Kidney glomerular epithelial cell (primary cell): ENCODE measurements around the gene KCNT1.

Experiments used
- DNase-seq: peaks from one replicate; lab custom pipeline; 2025; lab: John Stamatoyannopoulos, UW

Gene KCNT1

GRCh38 chr9:135700525-135700924 lies 1.5 kb upstream of the KCNT1 start:
- no peak for DNase-seq

DNA sequence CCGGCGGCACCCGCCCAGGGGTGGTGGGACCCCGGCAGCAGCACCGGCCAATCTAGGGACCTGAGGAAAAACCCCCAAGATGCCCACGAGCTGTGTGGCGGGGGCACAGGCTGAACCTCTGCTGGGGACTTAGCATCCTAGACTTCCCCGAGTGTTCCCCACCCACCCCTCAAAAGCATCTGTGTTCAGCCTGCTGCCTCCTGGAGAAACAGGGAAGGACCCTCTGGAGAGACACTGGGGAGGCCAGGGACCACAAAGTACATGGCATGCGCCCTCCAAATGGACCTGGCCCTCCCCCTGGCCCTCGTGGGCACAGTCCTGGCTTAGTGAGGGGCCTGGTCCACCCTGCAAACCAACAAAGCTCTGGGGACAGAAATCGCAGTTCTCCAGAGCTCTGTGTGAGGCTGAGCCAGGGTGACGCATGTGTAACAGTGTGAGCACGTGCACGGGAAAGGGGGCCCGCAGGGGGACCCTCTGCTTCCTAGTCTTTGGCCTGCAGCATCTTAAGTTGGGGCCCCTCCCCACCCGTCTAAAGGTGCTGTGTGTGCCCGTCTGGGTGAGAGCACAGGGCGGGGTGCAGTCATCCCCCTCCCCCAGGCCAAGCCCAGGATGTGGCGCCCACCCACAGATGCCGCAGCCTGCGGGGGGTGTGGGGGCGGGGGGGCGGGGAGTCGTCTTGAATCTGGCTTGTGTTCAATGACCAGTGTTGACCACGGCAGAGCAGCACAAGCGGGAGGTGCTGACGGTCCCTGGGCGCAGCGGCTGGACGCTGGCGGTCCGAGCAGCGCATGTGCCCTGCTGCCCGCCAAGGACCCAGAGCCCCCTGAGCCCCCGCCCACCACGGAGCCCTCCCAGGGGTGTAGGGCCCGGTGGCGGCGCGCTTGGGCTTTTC lies 672 bp upstream of the KCNT1 start:
- no peak for DNase-seq

GRCh38 chr9:135703726-135704125 lies 1.7 kb downstream of the KCNT1 start:
- no peak for DNase-seq

DNA sequence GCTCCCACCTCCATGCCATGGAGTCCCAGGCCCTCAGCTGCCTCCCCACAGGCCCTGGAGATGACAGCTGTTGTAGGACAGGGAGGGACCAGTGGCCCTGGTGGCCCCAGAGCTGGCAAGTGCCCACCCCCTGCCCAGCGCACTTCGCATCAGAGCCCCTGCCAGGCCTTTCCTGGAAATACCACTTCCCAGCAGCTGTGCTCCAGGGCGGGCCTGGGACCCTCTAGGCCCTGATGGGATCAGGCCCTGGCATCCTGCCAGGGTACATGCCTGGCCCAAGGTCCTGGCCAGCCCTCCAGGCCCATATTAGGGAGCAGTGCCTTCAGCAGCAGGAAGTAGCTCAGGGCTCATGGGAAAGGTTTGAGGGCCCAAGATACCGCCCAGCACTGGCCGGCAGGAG lies 2.5 kb downstream of the KCNT1 start:
- DNase-seq = no peak

DNA sequence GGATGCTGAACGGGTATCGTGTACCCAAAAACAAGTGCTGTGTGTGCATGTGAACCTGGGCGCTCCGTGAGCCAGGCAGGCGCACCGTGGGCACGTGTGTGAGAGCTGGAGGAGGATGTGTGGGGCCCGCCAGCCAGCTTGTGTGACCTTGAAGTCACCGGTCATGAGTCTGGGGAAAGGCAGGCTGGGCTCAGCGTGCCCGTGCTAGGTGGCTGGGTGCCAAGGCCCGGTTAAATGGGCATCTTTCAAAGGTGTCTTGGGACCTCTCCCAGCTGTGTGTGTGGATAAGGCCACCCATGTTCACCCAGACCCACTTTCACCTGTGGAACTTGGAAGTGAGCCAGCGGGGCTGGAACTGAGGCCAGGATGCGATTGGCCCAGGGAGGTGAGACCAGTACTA lies 3.4 kb downstream of the KCNT1 start:
- no peak for DNase-seq

DNA sequence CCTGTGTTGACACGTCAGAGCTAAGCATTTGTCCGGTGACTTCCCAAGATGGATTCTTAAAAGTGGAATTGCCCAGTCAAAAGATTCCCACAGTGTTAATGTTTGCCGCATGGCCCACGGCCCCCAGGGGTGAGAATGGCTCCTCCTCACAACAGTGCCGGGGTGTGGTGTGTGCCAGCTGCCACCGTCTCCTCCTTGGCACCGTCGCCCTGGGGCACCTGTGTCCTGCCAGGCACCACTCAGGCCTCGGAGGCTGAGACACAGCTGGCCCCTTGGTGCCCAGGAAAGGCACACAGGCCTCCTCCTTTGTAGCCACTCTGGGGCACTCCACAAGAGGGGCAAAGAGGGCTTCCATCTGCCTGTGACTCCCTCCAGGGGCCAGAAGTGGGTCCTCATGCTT lies 4.3 kb downstream of the KCNT1 start:
- DNase-seq = no peak

DNA sequence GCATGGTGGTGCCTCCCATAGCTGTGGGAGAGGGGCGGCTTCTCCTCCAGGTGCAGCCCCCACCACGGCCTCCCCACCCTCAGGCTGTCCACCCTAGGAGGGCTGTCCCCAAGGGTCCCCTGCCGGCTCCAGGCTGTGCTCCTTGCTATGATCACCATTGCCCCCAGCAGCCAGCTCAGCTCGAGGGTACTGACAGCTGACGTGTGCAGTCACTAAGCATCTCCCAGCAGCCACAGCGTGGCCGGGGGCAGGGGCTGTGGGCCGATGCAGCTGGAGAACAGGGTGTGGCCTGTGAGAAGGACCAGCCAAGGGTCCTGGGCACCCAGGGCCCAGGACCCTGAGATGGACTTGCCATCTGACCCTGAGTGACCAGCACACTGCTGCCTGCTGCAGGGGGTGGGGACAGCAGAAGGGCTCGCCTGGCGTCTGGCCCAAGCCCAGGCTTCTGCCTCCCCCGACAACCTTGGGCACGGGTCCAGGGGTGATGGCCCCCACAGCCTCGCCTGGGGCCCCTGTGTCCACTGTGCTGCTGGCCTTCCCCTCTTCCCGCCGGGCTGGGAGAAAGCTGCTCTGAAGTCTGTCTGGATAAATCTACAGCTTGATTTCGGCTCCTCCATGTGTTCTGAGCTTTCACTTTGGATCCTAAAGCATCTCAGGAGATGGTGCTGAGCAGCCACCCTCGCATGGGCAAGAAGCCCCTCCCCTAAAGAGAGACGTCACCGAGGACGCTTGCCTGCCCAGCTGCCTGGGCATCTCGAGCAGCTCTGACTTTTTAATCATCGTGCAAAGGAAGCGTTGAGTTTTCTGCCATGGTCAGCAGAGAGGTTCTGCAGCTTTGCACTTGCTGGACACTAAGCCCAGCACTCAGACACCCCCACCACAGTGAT lies 5.5 kb downstream of the KCNT1 start:
- DNase-seq = no peak

DNA sequence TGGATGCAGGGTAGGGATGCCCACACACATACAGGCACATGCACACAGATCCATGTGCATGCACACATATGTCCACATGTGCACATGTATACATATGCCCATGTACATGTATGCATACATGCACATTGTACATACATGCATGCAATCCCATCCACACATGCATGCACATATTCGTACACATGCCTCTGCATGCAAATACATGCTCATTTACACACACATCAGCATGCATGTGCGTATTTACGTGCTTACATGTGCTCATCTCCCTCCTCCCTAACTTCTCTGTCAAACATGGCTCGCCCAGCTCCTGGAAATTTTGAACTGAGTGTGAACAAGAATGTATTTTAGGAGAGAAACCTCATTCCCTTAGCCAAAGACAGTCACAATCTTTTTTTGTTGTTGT lies 6.2 kb downstream of the KCNT1 start:
- DNase-seq = no peak

- DNase-seq = no peak
Measured at GRCh38 chr9:135711391-135711790, 9.4 kb downstream of the KCNT1 start.

DNA sequence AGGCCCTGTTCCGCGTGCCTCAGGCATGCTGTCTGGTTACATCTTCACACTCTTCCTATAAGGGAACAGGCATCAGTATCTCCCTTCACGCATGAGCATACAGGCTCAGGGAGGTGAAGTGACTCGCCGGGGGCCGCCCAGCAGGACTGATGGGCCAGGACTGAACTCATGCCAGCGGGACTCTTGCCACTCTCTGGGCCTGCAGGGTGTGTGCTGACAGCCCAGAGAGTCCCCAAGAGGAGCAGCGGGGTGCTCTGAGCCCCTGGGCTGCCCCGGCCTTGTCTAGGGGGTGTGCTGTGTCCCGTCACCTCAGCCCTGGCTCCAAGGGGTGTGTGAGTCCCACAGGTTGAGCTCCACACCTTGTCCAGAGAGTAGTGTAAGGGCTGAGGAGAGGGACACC lies 9.9 kb downstream of the KCNT1 start:
- DNase-seq = no peak

DNA sequence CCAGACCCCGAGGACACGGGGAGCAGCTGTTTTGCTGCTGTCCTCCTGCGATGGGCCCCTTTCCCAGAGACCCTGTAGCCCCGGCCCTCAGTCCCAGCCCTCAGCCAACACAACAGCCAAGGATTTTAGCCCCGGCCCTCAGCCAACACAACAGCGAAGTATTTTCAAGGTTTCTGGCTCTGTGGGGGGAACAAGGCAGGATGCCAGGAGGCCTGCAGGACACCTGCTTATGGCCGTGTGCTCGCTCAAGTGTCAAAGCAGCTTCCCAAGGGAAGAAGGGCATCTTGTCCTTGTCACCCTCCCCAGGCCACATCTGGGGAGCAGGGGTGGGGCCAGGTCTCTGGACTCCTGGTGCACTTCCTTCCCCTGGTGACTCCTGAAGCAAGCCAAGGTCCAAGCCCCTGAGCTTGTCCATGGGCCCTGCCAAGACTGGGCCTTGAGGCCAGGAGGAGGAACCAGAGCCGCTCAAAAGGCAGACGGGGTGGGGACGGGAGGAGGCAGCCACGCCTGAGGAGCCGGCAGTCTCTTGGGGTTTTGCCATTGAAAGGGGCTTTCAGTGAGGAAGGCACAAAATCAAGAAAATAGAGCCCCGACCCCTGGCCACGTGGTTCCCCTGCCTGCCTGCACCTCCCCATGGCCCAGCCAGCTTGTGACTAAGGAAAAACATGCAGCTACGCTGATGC lies 10.8 kb downstream of the KCNT1 start:
- DNase-seq = no peak

DNA sequence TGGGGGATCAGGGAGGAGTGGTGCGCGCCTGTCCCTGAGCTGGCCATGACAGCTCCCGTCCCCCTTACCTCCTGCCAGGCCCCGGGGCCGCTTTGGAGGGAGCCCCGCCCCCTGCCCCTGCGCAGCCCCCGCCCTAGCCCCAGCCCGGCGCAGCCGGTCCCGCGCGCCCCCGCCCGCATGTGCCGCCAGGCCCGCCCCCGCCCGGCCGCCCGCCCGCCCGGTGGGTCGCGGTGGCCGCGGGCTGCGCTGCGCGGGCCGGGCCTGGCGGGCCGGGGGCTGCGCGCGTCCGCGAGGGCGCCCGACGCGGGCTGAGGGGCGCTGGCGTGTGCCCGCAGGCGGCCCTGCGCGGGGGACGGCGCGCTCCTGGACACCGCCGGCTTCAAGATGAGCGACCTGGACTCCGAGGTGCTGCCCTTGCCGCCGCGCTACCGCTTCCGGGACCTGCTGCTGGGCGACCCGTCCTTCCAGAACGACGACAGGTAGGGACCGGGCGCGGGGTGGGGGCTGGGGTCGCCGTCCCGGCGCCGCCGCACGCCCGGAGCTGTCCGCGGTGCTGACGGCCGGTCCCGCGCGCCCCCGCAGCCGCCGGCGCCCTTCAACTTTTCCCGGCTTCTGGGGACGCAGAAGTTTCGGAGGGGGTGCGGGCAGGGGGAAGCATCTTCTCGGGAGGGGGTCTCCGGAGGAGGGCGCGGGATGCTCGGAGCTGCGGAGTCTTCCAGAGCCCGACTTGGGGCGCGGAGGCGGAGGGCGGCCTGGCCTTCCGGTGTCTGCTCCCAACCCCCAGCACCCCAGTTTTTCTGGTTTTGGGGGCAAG lies 12.5 kb downstream of the KCNT1 start:
- DNase-seq = no peak

DNA sequence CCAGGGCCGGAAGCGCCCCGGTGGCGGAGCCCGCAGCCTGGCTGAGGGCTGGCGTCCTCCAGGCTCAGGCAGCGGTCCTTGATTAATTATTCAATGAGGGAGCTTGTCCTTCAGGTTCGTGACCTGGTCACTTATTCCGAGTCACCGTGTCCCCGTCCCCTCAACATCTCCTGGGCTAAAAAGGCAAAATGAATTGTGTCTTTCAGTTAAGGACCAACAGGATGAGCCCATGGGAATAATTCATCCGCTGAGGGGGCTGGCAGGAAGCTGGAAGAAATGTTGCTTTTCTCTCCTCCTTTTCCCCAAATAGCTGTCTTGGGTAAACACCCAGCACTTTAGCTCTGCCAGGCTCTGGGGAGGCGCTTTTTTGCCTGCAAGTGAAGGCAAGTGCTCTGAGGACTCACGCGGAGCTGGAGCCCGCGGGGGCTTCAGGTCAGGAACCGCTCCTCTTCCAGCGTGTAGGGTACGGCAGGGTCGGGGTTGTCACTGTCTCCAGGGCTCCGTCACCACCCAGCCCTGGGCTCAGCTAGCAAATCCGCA lies 13.1 kb downstream of the KCNT1 start:
- no peak for DNase-seq

DNA sequence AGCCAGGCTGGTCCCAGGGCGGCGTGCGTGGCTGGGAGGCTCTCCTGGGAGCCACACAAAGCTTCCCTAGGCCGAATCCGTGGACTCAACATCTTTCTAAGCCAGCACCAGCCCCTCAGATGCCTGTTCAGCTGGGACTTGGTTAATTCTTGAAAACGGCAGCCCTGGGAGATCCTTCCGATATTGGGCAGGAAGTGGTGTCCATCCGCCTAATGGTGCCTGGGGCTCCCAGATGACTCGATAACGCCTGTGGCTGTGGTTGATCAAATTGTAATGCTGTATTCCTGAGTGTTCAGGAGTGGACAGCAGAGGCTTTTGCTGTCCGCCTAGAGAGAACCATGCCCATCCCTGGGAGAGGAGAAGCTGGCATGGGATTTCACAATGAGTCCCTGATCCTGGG lies 14.1 kb downstream of the KCNT1 start:
- DNase-seq = no peak

DNA sequence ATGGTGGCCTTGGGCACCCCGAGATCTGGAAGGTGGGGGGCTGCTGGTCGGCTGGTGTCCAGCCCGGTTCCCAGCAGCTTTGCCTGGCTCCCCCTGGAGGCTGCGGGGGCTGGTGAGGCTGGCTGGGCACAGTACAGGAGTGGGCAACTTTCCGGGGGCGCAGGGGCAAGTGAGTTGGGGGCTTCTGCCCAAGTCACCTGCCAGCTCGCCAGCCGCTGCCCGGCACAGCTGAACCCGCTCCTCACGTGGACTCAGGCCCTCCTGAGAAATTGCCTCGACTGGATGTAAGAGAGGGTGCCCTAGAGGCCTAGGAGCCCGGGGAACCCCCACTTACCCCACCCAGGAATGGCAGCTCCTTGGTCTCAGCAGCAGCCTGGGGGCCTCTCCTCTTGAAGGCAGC lies 15.4 kb downstream of the KCNT1 start:
- DNase-seq = no peak

- no peak for DNase-seq
Measured at GRCh38 chr9:135718616-135719015, 16.6 kb downstream of the KCNT1 start.

DNA sequence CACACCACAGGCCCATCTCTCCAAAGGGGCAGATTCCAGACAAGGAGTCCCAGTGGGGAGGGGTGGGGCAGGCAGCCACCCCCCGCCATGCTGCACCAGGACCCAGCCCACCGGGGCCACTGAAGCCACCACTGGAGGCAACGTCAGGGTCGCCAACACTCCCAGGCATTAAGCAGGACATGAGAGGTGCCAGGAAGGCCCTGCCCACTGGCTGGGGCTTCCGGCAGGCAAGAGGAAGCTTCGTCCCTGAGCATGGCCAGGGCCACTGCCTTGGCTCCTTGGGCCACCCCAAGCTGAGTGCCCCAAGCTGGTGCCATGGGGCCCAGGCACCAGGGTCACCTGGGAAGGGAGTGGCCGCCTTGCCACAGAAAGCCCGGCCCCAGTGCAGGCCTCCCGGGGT lies 17.5 kb downstream of the KCNT1 start:
- DNase-seq = no peak

DNA sequence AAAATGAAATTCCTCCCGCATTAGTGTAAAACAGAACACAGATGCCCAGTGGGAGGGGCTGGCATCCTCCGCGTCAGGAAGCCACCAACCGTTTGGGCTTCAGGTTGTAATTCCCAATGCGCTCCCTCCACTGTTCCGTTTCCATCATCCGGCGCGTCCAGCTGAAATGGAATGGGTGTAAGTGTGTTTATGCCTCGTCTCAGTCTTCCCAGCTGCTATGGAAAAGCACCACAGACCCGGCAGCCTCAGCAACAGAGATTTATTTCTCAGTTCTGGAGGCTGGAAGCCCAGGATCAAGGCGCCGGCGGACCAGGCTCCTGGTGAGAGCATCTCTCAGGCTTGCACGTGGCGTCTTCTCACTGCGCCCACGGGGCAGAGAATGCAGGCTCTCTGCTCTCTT lies 20.4 kb downstream of the KCNT1 start:
- no peak for DNase-seq

GRCh38 chr9:135724186-135724787 lies 22.3 kb downstream of the KCNT1 start:
- DNase-seq = no peak

GRCh38 chr9:135726138-135726853 lies 24.3 kb downstream of the KCNT1 start:
- no peak for DNase-seq
